GM12875 (cell line): Measurements from ENCODE around the gene TMEM147.

ENCODE experiments used
- H3K4me3 ChIP-seq: one replicate; pipeline ENCODE4 v1.5.1; 2011; ENCODE audit warnings: low read depth, low read length, control low read depth
- CTCF ChIP-seq: IDR thresholded peaks from 2 replicates; pipeline ENCODE4 v1.5.1; 2011; ENCODE audit warnings: low read depth, mild to moderate bottlenecking, control low read depth, inconsistent platforms, low read length, moderate library complexity, borderline replicate concordance; ENCODE audit not compliant: insufficient read depth

TMEM147 gene

GRCh38 chr19:35518313-35518712 is 27.1 kb upstream of the TMEM147 start:
- no peak overlapping the region for H3K4me3 ChIP-seq
- TF ChIP-seq CTCF = no peak

GRCh38 chr19:35519291-35519690 is 26.1 kb upstream of the TMEM147 start:
- no peak for TF ChIP-seq CTCF
- H3K4me3 ChIP-seq = no peak overlapping the region

- no peak overlapping the region for H3K4me3 ChIP-seq
- no peak for TF ChIP-seq CTCF
These were observed 24.2 kb upstream of the TMEM147 start for GRCh38 chr19:35521124-35521743.

- no peak for TF ChIP-seq CTCF
- no peak overlapping the region for H3K4me3 ChIP-seq
These were observed 22.6 kb upstream of the TMEM147 start for GRCh38 chr19:35522745-35523327.

GRCh38 chr19:35524181-35524837 is 21.1 kb upstream of the TMEM147 start:
- H3K4me3 ChIP-seq = no peak overlapping the region
- TF ChIP-seq CTCF = no peak

- no peak overlapping the region for H3K4me3 ChIP-seq
- TF ChIP-seq CTCF = no peak
These were observed 19.6 kb upstream of the TMEM147 start for GRCh38 chr19:35525873-35526272.
